ENCODE measurements around the gene P2RY14. TPM values are rescaled to one million over a fixed set of nuclear protein-coding genes. Genes with fewer than 3 reads are reported as not detected.

P2RY14 gene
- total RNA-seq, 2 donors from 2014 or later: 1.8 TPM; not detected in 1

GRCh38 chr3:151307583-151308488 lies 29.5 kb upstream of the P2RY14 start:
- Histone ChIP-seq H3K4me3 (no peak overlapping the region), H3K27me3 (no peaks in the 10 kb centered on the region), H3K27ac (no peak overlapping the region), H3K4me1 (no peaks in the 10 kb centered on the region), H3K36me3 (replicated peaks in 1 of 2; ENCODE audit: insufficient read depth in 1 of 2, low read depth in 2 of 2) (no peaks in the 10 kb centered on the region), H3K9me3 (no peaks in the 10 kb centered on the region)
- TF ChIP-seq CTCF (IDR thresholded peaks at IDR 0.05) (no peak), POLR2A (IDR thresholded peaks at IDR 0.05) (no peak)
- intact Hi-C loops (cut with DNase I): no loop called here
- ATAC-seq (no peak), DNase-seq (no peak)
- 89 to 91% methylated on average over 1 of the region's 1 CpG for WGBS, 2 donors

- ATAC-seq (no peak), DNase-seq (no peak)
- H3K27me3 ChIP-seq: no peaks in the 10 kb centered on the region
- intact Hi-C loops (cut with DNase I): no loop called here
- no peak overlapping the region for H3K4me3 ChIP-seq
- no peaks in the 10 kb centered on the region for H3K9me3 ChIP-seq
- H3K36me3 ChIP-seq (replicated peaks in 1 of 2; ENCODE audit: insufficient read depth in 1 of 2, low read depth in 2 of 2): no peaks in the 10 kb centered on the region
- no peak overlapping the region for H3K27ac ChIP-seq
- no peak for TF ChIP-seq POLR2A (IDR thresholded peaks at IDR 0.05)
- H3K4me1 ChIP-seq: no peaks in the 10 kb centered on the region
These were observed 28.8 kb upstream of the P2RY14 start for GRCh38 chr3:151307131-151307530.

GRCh38 chr3:151306168-151306810 lies 27.9 kb upstream of the P2RY14 start:
- intact Hi-C loops (cut with DNase I): no loop called here
- no peak overlapping the region for H3K27ac ChIP-seq

GRCh38 chr3:151305775-151306151 lies 27.4 kb upstream of the P2RY14 start:
- H3K4me1 ChIP-seq: no peaks in the 10 kb centered on the region
- no peak for ATAC-seq
- no peaks in the 10 kb centered on the region for H3K36me3 ChIP-seq (replicated peaks in 1 of 2; ENCODE audit: insufficient read depth in 1 of 2, low read depth in 2 of 2)
- H3K27me3 ChIP-seq: no peaks in the 10 kb centered on the region
- 76 to 80% methylated on average over 4 of the region's 4 CpGs for WGBS, 2 donors
- H3K4me3 ChIP-seq: no peak overlapping the region
- peak overlapping the region in 2 of 4 donors; percentile 14 to 21 for H3K27ac ChIP-seq
- H3K9me3 ChIP-seq: no peaks in the 10 kb centered on the region
- DNase-seq: no peak
- intact Hi-C loops (cut with DNase I): no loop called here
- TF ChIP-seq POLR2A (IDR thresholded peaks at IDR 0.05) (no peak), CTCF (IDR thresholded peaks at IDR 0.05) (no peak)

More at GRCh38 chr3:151306168-151306810, 27.9 kb upstream of the P2RY14 start:
- no peak for TF ChIP-seq POLR2A (IDR thresholded peaks at IDR 0.05)
- TF ChIP-seq CTCF (IDR thresholded peaks at IDR 0.05): no peak
- Histone ChIP-seq H3K4me3 (no peak overlapping the region), H3K9me3 (no peaks in the 10 kb centered on the region), H3K36me3 (replicated peaks in 1 of 2; ENCODE audit: insufficient read depth in 1 of 2, low read depth in 2 of 2) (no peaks in the 10 kb centered on the region), H3K27me3 (no peaks in the 10 kb centered on the region), H3K4me1 (no peaks in the 10 kb centered on the region)
- ATAC-seq: no peak
- WGBS, 2 donors: 91 to 94% methylated on average over 6 of the region's 6 CpGs
- no peak for DNase-seq

GRCh38 chr3:151305060-151305774 lies 26.9 kb upstream of the P2RY14 start:
- TF ChIP-seq CTCF (IDR thresholded peaks at IDR 0.05): peak in 1 of 7 experiments; percentile 19
- TF ChIP-seq POLR2A (IDR thresholded peaks at IDR 0.05): no peak
- intact Hi-C loops (cut with DNase I): no loop called here
- WGBS, 2 donors: 60 to 68% methylated on average over 7 of the region's 7 CpGs
- Histone ChIP-seq H3K27me3 (no peaks in the 10 kb centered on the region), H3K9me3 (no peaks in the 10 kb centered on the region), H3K4me3 (no peak overlapping the region), H3K27ac (peak overlapping the region in 2 of 4 donors; percentile 14 to 21), H3K4me1 (no peaks in the 10 kb centered on the region), H3K36me3 (replicated peaks in 1 of 2; ENCODE audit: insufficient read depth in 1 of 2, low read depth in 2 of 2) (no peaks in the 10 kb centered on the region)
- ATAC-seq (peak; percentile 85), DNase-seq (peak; percentile 21 to 58 (median 38))
